Fibroblast of skin of back (primary cell): ENCODE data around the gene CFAP251.
"Not testable (repeated sequence)": the region's sequence is repeated elsewhere in the genome, so short reads cannot be mapped to it uniquely, and the experiment has no call there.

Experiments used
- DNase-seq: peaks from one replicate; pipeline ENCODE4 v3.0.0-alpha.2; 2013

CFAP251 gene

DNA sequence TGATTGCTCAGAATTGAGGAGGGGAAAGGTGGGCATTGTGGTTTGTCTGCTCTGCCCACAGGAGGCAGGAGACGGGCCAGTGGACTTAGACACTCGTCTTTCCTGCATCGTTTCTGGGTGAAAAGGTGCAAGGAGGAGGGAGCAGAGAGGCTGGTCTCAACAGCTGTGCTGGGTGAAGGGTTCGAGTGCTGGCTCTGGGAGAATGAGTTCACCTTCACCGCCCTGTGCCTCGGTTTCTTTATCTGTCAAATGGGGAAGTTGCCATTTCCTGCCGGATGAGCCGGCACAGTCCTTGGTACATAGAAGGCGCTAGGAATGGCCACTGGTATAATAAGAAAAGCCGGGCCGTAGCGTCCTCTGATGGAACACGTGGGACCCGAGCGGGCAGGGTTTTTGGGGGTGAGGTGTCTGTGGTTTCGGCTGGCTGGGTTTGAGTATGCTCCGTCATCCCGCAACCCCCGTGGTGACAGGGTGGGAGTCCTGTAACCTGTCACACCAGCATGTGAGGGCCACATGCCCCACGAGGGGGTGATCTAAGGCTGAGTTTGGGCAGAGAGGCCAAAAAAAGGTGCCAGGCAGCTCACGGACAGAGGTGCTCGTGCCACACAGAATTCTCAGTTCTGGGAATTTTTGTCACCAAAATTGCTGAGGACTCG lies 110.6 kb downstream of the CFAP251 start:
- no peak for DNase-seq

DNA sequence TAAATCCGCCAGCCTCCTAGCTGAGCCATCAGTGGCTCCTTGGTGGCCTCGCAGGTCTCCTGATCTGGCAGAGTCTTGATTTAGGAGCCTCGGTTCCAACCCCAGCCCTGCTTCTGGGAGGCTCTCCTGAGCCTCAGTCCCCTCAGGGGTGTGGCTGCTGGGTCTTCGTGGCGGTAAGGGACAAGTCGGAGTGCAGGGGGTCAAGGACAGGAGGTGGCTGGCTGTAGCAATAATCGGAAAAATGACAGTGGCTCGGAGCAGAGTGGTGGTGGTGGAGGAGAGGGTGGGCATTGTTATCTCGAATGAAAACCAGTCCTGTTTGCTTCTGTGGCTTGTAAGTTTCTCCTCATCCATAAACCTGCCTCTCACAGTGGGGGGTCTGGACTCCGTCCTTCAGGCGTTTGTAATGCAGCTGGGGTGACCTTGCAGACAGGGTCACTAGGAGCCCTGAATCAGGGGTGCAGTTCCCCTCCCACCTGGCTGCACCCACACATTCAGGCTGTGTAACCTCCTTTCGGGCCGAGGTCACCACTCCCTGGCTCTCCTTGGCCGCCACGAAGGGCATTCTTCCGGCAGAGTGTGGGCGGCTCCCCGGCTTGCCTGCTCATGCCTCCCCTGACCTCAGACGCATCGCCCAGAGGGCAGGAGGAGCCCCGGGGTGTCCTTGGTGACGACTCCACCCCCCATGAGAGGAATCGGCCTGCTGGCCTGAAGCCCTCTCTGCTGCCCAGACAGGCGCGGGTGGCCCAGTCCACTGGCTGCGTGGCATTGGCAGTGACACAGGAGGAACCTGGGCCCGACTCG lies 111.4 kb downstream of the CFAP251 start:
- no peak for DNase-seq

DNA sequence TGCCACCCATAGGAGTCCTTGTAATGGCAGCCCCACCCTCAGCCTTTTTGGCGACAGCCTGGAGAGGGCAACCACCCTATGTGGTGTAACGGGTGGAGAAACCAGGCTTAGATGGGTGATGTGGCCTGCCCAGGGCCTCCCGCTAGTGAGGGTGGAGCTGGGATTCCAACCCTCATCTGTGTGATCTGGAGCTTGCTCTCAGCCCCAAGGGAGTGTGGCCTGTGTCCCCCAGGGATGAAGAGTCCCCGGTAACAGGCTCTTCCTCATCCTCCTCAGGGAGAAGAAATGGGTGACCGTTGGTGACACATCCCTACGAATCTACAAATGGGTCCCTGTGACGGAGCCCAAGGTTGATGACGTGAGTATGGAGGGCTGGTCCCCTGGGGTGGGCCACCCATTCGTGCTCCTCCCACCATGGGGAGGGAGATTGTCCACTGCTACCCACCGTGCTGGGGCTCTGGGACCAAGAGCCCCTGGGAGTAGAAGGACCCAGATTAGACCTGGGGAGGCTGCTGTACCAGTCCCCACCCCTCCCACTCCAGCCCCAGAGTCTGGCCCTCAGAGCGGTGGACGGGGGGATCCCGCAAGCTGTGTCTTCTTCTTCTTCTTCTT lies 112.1 kb downstream of the CFAP251 start:
- no peak for DNase-seq

DNA sequence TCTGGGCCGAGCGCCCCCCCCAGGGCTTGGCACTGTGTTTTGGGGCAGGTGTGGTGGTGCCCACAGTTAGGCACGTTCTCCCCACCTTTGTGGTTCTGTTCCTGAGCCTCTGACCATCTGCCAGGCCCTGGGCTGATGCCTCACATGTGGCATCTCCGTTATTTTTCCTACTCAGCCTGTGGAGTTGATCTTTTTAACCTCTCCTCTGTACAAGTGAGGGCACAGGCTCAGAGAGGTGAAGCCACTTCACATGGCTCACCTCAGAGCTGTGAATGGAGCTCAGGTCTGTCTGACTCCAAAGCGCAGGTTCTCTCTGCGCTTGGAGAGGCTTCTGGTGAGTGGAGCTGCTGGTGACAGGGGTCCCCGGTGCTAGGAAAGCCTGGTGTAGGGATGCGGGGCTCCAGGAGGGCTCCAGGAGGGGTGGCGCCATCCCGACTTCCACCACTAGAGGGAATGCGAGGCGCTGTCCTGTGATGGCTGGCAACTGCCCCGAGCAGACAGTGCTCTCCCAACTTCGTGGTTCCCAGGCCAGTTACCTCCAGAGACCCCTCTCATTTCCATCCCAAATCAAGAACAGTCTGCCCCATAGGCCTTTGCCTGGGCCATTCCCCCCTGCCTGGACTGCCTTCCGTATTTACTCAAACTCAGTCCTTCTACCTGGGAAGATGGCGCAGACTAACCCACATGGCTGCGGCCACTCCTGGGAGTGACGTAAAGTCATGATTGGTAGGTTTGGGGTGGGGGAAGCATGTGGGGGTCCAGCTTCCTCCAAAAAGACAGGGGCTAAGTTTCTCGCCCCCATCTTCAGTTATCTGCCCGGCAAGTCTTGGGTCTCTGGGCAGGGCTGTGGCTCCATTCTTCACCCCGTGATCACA lies 113.2 kb downstream of the CFAP251 start:
- DNase-seq, result peak; percentile 19

DNA sequence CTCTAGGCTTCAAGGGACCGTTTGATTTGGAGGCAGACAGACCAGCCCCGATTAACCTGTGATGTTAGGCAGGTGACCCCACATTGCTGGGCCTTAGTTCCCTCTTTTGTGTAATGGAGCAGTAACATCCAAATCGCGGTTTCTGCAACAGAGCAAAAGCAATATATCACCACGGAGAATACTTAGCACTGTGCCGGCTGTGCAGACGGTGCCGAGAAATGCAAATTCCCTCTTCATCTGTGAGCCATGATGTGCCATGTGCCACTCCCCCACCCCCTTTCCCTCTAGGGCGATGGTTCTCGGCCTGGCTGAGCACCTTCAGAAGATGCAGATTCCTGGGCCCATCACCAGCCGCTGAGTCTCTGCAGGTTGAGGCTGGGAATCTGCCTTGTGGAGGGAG lies 114.2 kb downstream of the CFAP251 start:
- no peak for DNase-seq

DNA sequence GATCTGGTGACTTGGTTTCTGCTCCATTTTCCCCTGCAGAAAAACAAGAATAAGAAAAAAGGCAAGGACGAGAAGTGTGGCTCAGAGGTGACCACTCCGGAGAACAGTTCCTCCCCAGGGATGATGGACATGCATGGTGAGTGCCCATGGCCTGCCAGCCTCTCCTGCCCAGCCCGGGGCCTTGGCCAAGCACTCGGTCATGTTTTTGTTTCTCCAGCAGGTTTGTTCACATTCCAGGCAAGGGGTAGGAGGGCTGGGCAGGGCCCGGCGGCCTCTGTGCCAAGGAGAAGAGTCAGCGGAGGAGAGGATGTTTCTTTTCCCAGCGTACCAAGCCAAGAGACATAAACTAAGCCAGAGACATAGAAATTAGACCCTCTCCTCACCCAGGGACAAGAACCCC lies 116.9 kb downstream of the CFAP251 start:
- DNase-seq, result no peak

DNA sequence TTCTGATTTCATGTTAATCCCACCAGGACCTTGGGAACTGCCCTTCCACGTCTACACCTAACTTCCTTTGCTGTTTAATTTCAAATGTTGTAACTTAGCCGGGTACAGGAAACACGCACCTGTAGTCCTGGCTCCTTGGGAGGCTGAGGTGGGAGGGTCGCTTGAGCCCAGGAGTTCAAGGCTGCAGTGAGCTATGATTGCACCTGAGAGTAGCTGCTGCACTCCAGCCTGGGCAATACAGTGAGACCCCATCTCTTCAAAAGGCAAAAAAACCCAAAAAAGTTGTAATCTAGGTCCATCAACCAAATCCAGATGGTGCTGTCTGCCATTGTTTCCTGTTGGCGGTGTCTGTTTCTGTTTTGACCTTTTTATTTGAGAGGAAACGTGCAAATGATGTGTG lies 117.8 kb downstream of the CFAP251 start:
- no peak for DNase-seq

DNA sequence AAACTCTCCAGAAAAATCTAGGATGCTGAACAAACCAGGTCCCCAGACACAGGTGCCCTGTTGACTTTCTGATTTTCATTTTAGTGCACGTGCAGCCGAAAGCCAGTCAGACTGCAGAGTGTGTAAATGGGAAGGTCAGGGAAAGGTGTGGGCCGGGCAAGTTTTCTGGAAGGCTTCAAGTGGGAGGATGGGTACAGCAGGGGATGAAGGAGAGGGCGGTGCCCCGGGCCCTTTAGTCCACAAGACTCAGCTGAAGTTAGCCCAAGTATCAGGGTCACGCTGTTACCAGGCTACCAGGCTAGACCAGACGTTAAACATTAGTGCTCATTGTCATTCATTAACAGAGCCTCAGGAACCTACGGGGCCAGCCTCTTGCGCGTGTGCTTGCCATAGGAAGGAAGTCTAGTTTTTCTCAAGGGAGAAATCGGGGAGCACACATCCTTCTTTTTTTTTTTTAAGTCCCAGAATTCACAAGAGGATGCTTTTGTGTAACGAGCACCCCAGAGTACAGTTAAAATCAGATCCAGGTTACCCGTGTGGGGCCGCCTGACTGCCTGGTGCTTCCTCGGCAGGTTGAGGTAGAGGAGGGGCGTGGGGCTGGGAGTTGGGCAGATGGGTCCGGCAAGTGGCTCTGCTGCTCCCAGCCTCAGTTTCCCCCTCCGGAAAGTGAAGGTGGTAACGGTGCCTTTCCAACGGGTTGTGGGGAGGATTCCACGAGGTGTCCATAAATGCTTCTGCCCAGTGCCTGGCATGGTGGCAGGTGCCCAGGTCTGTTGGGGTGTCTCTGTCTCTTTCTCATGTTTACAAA lies 122.4 kb downstream of the CFAP251 start:
- no peak for DNase-seq

DNA sequence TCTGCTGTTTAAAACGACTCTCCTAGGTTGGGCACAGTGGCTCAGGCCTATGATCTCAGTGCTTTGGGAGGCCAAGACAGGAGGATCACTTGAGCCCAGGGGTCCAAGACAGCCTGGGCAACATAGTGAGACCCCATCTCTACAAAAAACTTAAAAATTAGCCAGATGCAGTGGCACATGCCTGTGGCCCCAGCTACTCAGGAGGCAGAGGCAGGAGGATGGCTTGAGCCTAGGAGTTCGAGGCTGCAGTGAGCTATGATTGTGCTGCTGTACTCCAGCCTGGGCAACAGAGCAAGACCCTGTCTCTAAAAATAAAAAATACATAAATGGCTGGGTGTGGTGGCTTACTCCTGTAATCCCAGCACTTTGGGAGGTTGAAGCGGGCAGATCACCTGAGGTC lies 123.1 kb downstream of the CFAP251 start:
- DNase-seq, result not testable (repeated sequence)

DNA sequence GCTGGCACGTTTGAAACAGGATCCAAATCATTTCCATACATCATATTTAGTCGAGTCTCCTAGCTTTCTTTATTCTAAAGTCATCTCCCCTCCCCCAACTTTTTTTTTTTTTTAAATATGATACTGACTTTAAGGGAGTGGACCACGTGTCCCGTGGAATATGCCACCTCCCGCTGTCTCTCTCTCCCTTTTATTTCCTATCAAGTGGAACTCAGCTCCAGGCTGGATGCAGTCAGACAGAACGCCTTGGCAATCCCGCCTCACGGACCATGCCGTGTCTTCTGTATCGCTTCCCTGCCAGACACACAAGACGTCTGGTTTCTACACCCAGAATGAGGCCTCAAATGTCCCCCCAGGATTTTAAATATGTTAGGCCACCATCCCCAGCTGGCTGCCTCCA lies 124.5 kb downstream of the CFAP251 start:
- DNase-seq, result no peak

DNA sequence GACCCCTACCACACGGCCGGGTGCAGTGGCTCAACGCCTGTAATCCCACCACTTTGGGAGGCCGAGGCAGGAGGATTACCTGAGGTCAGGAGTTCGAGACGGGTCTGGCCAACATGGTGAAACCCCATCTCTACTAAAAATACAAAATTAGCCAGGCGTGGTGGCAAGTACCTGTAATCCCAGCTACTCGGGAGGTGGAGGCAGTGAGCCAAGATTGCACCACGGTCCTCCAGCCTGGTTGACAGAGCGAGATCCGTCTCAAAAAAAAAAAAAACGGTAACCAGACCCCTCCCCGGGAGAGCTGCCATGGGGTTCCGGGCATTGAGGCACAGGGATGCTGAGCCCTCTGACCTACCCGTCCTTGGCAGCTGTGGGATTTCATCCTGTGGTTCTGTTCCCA lies 125.1 kb downstream of the CFAP251 start:
- no peak for DNase-seq

DNA sequence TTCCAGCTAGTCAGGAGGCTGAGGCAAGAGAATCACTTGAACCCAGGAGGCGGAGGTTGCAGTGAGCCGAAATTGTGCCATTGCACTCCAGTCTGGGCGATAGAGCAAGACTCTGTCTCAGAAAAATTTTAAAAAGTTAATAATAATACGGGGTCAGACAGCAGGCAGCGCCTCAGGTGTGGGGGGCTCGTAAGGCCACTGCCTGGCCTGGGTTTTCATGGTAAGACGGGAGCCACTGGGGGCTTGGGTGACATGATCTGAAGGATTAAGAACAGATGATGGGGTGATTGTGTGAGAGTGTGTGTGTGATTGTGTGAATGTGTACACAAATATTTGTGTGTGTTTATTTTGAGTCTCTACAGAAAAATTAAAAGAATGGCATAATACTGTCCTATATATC lies 126.9 kb downstream of the CFAP251 start:
- DNase-seq, result no peak

DNA sequence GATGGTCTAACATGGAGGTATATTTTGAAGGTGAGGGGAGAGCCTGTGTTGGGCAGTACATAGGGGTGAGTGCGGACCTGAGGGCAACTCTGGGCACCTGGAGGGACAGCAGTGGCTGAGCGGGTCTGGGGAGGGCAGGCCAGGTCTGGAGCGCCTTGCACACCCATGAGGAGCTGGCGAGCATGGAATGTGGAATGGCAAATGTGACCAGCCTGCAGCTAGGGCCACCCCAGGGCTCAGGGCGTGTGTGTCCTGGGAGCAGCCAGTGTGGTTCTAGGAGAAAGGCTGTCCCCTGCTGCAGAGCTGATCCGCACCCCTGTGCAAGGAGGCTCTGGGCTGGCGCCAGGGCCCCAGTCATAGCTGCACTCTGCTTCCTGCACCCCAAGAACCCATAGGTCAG lies 127.8 kb downstream of the CFAP251 start:
- DNase-seq, result no peak

DNA sequence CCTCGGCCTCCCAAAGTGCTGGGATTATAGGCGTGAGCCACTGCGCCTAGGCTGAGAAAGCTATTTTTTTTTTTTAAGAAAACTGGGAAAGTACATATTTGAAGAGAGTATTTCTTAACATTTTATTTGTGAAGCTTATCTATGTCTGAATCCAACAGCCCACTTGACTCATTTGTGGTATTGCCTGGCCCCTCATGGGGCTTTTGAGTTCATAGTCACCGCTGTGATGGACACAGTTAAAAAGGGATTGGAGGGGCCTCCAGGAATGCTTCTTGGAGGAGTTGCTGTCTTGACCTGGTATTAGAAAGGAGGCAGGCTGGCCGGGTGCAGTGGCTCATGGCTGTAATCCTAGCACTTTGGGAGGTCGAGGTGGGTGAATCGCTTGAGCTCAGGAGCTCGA lies 129.8 kb downstream of the CFAP251 start:
- DNase-seq, result peak; percentile 24

DNA sequence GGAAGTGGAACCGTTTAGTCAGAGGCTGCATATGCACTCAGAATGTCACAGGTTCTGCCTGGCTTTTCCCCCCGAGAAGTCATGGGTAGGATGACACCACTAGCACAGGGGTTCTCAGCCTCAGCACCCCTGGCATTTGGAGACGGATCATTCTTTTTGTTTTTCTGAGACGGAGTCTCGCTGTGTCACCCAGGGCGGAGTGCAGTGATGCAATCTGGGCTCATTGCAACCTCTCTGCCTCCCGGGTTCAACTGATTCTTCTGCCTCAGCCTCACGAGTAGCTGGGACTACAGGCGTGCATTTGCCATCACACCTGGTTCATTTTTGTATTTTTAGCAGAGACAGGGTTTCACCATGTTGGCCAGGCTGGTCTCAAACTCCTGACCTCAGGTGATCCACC lies 131.4 kb downstream of the CFAP251 start:
- DNase-seq, result no peak

DNA sequence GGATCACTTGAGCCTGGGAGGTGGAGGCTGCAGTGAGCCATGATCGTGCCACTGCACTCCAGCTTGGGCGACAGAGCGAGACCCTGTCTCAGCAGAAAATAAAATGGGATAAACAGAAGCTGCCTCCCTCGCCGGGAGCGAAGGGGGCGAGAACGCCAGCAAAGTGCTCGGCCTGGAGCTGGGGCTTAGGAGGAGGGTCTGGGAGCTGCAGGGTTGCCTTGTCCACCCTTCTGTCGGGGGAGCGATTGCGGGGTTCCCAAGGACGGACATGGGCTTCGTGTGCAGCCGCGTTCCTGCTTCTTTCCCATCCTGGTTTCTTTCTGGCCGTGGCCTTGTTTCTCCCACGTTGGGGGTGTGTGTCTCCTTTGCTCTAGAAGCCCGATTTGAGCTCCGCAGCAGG lies 132.3 kb downstream of the CFAP251 start:
- no peak for DNase-seq

DNA sequence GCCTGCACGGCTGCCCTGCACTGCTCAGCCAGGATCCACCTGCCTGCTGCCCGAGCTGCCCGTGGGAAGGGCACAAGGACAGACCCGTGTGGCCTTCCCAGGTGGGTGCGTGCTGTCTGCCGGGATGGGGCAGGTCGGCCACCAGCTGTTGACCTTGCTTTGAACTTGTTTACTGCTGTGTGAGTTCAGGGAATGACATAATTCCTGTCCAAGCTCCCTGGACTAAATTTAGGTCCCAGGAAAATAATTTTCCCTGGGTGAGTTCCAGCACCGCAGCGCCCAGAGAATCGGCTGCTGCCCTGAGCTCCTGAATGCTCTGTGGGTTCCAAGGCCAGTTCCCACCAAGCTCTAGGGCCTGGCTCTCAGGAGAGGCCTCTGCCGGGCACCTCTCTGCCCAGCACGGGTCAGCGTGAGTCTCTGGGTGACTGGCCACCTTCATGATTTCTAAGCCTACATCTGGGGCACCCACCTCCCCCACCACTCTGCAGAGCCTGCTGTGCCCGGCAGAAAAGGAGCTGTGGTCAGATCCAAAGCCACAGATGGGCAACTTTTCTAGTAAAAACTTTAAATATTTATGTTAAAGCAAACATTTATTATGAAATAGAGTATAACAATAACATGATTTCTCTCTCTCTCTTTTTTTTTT lies 133.0 kb downstream of the CFAP251 start:
- DNase-seq, result no peak

DNA sequence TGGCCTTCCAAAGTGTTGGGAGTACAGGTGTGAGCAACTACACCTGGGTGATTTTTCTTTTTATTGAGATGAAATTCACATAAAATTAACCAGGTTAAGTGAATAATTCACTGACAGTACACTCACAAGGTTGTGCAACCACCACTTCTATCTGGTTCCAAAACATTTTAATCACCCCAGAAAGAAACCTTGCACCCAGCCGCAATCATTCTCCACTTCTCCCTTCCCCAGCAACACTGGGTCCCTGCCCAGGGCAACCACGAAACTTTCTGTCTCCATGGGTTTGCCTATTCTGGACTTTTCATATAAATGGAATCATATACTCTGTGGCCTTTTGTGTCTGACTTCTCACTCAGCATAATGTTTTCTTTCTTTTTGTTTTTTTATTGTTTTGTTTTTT lies 133.9 kb downstream of the CFAP251 start:
- no peak for DNase-seq
